ENCODE results near the gene USF2. TPM values are rescaled to one million over a fixed set of nuclear protein-coding genes. Genes with fewer than 3 reads are reported as not detected.

The USF2 gene
- total RNA-seq, 1 donor = 50.1 TPM

DNA sequence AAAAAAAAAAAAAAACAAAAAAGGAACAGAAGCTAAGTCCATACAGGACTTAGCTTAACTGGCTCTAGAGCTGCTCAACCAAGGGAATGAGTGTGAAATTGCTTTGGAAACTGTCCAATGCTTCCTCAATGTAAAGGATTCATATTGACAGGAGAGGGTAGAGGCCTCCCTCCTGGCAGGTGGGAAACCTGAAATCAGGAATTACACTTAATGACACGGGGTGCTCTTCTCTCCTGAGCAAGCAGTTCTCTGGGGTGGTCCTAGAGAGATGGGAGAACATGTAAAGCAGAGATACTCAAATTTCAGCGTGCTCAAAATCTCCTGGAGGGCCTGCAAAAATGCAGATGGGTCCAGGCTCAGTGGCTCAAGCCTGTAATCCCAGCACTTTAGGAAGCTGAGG is 19.6 kb downstream of the USF2 start:
- TF ChIP-seq, protein P1, sequence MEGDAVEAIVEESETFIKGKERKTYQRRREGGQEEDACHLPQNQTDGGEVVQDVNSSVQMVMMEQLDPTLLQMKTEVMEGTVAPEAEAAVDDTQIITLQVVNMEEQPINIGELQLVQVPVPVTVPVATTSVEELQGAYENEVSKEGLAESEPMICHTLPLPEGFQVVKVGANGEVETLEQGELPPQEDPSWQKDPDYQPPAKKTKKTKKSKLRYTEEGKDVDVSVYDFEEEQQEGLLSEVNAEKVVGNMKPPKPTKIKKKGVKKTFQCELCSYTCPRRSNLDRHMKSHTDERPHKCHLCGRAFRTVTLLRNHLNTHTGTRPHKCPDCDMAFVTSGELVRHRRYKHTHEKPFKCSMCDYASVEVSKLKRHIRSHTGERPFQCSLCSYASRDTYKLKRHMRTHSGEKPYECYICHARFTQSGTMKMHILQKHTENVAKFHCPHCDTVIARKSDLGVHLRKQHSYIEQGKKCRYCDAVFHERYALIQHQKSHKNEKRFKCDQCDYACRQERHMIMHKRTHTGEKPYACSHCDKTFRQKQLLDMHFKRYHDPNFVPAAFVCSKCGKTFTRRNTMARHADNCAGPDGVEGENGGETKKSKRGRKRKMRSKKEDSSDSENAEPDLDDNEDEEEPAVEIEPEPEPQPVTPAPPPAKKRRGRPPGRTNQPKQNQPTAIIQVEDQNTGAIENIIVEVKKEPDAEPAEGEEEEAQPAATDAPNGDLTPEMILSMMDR (IDR thresholded peaks at IDR 0.05; ENCODE audit: insufficient read depth, low read depth, low read length) = no peak
- H3K4me3 ChIP-seq (ENCODE audit: low read depth, low read length) = no peak overlapping the region
- DNase-seq (ENCODE audit: low read depth) = no peak

DNA sequence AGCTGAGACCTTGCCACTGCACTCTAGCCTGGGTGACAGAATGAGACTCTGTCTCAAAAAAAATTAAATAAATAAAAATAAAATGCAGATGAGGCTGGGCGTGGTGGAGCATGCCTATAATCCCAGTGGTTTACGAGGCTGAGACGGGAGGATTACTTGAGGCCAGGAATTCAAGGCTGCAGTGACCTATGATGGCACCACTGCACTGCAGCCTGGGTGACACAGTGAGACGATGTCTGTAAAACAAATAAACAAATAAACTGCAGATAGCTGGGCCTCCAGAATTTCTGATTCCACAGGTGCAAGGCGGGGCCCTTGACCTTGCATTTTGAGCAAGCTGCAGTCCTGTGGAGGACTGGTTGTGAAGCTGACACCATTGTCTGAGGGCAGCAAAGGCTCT is 20.1 kb downstream of the USF2 start:
- DNase-seq (ENCODE audit: low read depth) = no peak
- TF ChIP-seq, protein P1 (IDR thresholded peaks at IDR 0.05; ENCODE audit: insufficient read depth, low read depth, low read length) = no peak

DNA sequence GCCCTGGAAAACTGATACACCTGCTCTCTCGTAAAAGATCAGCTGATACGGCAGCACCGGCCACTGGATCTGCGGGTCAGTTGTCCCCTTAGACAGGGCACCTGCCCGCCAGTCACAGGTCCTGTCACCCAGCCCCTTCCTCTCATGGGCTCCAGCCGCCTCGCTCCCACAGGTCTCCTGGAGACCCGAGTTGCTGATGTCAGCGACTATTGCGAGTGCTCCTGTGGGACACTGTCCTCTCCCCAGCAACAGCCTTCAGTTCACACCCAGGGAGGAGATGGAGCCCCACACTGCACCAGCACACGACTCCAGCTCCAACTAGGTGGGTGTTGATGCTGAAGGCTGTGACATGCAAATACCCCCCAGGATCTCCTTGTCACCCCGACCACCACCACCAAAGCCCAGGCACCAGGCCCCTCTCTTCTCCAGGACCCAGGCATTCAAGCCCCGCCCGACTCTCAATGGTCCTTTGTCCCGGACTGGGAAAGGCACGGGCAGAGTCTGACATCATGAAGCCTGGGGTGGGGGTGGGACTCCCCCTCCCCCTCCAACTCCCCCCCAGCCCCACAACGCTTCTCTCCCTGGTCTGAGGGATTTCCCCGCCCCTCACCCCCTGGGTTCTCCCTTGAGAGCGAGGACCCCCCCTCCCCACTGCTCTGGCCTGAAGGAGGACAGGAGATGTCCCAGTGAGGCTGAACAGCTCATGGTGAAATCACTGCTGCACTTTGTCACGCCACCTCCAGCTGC is 21.8 kb downstream of the USF2 start:
- no peak overlapping the region for H3K4me3 ChIP-seq (ENCODE audit: low read depth, low read length)
- TF ChIP-seq, protein P1 (IDR thresholded peaks at IDR 0.05; ENCODE audit: insufficient read depth, low read depth, low read length) = no peak
- no peak for DNase-seq (ENCODE audit: low read depth)

More for the DNA sequence above, 20.1 kb downstream of the USF2 start:
- no peak overlapping the region for H3K4me3 ChIP-seq (ENCODE audit: low read depth, low read length)

DNA sequence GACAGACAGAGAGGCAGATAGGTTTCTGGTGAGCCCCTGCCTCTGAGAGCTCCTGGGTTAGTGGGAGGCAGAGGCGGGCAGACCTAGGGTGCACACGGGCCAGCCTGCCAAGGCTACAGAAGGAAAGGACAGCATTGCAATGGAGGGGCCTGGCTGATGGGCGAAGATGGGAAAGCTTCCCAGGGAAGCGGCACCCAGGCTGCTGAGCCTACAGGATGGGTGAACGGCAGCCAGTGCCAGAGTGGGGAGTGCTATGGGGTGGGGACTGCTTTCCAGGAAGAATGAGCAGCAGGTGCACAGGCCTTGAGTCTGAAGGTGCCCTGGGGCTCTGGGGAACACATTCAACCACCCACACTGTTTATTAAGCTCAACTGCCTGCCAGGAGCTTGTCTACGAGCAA is 22.5 kb downstream of the USF2 start:
- no peak for DNase-seq (ENCODE audit: low read depth)
- H3K4me3 ChIP-seq (ENCODE audit: low read depth, low read length) = no peak overlapping the region
- TF ChIP-seq, protein P1 (IDR thresholded peaks at IDR 0.05; ENCODE audit: insufficient read depth, low read depth, low read length) = no peak

DNA sequence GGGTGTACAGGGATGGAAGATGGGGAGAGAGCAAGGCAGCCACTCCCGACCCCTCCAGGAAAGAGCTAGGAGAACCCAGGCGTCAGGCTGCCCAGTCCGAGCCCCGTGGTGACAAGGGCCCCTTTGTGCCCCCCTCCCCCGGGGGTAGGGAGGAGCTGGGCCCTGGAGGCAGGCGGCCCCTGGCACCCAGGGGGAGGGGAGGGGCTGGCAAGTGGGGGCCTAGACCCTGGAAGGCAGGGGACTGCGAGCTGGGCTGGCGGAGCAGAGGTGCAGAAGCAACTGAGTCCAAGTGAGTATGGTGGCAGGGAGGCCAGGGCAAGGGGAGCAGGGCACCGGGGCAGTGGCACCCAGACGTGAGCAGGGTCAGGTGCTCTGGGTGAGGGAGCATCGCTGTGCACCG is 23.2 kb downstream of the USF2 start, which contains the start of gene MAG:
Gene MAG, plus strand, starts transcription at position 246 of the 400 bp plus-strand sequence. CDS start 3,248 bp downstream, outside the sequence.
- no peak within 1 kb of the TSS for H3K4me3 ChIP-seq (ENCODE audit: low read depth, low read length)
- no peak for DNase-seq (ENCODE audit: low read depth)
- TF ChIP-seq, protein P1 (IDR thresholded peaks at IDR 0.05; ENCODE audit: insufficient read depth, low read depth, low read length) = no peak

DNA sequence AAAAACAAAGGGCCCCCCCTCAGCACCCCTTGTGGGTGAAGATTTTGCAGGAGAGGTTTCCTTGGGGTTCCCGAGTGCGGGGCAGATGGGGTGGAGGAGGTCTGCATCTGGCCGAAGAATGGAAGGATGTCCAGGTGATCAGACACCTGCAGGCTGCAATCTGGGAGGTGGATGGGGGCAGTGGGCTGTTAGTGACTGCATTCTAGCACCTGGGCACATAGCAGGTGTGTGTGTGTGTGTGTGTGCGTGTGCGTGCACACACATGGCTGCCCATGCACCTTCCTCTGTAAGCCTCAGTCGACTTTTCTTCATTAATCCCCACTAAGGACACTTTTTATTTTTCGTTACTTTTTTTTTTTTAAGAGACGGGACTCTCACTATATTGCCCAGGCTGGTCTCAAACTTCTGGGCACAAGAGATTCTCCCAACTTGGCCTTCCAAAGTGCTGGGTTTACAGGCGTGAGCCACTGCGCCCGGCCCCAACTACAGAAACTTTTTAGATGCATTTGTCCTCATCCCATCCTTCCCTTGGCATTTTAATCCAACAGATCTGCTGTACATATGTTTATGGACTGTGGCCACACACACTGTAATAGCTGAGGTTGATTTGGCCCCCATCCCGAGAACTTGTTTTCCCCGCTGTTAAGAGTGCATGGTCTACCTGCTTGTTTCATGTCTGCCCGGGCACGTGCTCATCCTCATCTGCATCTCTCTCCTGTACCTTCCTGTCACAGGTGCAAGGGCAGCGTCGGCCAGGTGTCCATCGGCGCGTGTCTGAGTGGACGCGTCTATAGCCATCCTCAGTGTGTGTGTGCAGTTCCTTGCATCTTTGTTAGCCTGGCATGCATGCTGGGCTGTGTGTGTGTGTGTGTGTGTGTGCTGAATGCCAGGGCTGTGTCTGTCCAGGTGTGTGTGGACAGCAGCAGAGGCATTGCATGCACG is 23.9 kb downstream of the USF2 start:
- no peak overlapping the region for H3K4me3 ChIP-seq (ENCODE audit: low read depth, low read length)
- no peak for DNase-seq (ENCODE audit: low read depth)
- TF ChIP-seq, protein P1 (IDR thresholded peaks at IDR 0.05; ENCODE audit: insufficient read depth, low read depth, low read length) = no peak

Data from fibroblast of villous mesenchyme (primary cell).